Spleen (tissue), 7 donors: ENCODE measurements around the gene CAV1.

ENCODE experiments used
- CTCF ChIP-seq, 11 experiments: fragments of 200-600 bp in 7 of 11; fragments of 450-650 bp in 4 of 11; sonication (generic) in 4 of 11; IDR thresholded peaks in 8 of 11; conservative IDR thresholded peaks in 3 of 11; 1 replicate in 7 of 11; 2 replicates in 4 of 11; pipeline versions ENCODE4 v1.4.0 to v1.8.0; 2016 to 2021; ENCODE audit warnings: antibody characterized with exemption in 11 of 11, inconsistent platforms in 4 of 11, mild to moderate bottlenecking in 1 of 11
- POLR2AphosphoS5 ChIP-seq, 3 donors: sonication (generic); formaldehyde crosslinking; IDR thresholded peaks; one replicate each; pipeline ENCODE4 v1.5.1; 2017; ENCODE audit warnings: antibody characterized with exemption in 3 of 3
- donor health status: DM: no; HTN: no; CAD: no; lungs with moderate emphysema.
- donor health status: DM: no; HTN: no; CAD: no.
- donor health status: DM: no; HTN: no; CAD: no.

- no peak for TF ChIP-seq POLR2AphosphoS5 (IDR thresholded peaks at IDR 0.05)
- TF ChIP-seq CTCF (IDR thresholded peaks at IDR 0.05 in 8 of 11, conservative IDR thresholded peaks at IDR 0.05 in 3 of 11): no peak
These were observed 32.3 kb downstream of the CAV1 start for GRCh38 chr7:116557066-116557585.
